B cell (primary cell): Measurements from ENCODE around the gene FAM3D.

Experiments
- EZH2 ChIP-seq: IDR thresholded peaks from 2 replicates; pipeline ENCODE4 v1.6.1; 2012; ENCODE audit warnings: borderline replicate concordance, low read depth, mild to moderate bottlenecking, moderate library complexity, low read length; ENCODE audit not compliant: insufficient read depth, poor library complexity, severe bottlenecking
- TF ChIP-seq, protein P1 (sequence below): fragments of 200-600 bp; IDR thresholded peaks from one replicate; pipeline ENCODE4 v1.8.0; 2022; ENCODE audit warnings: antibody characterized with exemption, mild to moderate bottlenecking

DNA sequence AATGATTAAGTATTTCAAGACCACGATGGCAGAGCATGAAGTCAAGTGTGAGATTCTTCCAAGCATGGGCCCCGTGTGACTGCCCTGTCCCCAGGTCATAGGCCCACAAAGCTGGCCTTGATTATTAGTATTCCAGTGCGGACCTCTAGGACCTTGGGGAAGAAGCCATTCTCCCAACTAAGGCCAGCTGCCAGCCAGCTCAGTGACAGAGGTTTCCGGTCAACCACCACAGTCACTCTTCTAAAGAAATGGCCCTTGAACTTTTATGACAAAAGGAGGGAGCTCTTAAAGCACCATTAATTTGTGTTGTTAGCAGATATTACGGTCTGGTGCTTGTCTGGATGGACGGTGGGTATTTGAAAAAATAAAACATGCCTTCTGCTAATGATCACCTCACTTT, 28.0 kb downstream of the FAM3D start:
- TF ChIP-seq, protein P1, sequence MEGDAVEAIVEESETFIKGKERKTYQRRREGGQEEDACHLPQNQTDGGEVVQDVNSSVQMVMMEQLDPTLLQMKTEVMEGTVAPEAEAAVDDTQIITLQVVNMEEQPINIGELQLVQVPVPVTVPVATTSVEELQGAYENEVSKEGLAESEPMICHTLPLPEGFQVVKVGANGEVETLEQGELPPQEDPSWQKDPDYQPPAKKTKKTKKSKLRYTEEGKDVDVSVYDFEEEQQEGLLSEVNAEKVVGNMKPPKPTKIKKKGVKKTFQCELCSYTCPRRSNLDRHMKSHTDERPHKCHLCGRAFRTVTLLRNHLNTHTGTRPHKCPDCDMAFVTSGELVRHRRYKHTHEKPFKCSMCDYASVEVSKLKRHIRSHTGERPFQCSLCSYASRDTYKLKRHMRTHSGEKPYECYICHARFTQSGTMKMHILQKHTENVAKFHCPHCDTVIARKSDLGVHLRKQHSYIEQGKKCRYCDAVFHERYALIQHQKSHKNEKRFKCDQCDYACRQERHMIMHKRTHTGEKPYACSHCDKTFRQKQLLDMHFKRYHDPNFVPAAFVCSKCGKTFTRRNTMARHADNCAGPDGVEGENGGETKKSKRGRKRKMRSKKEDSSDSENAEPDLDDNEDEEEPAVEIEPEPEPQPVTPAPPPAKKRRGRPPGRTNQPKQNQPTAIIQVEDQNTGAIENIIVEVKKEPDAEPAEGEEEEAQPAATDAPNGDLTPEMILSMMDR = no peak
- no peak for TF ChIP-seq EZH2
